Rectal smooth muscle tissue (tissue), 1 donor: ENCODE measurements around the gene C19orf38.
"Not testable (repeated sequence)": the region's sequence is repeated elsewhere in the genome, so short reads cannot be mapped to it uniquely, and the experiment has no call there.

Experiments
- H3K27ac ChIP-seq: one replicate; pipeline ENCODE4 v1.7.0; 2013; ENCODE audit warnings: low read depth, low read length, inconsistent platforms
- H3K27me3 ChIP-seq: one replicate; pipeline ENCODE4 v1.7.0; 2013; ENCODE audit warnings: low read length; ENCODE audit not compliant: control insufficient read depth, insufficient read depth
- H3K36me3 ChIP-seq: one replicate; pipeline ENCODE4 v1.7.0; 2013; ENCODE audit warnings: low read length; ENCODE audit not compliant: control insufficient read depth, insufficient read depth
- H3K4me1 ChIP-seq: one replicate; pipeline ENCODE4 v1.7.0; 2013; ENCODE audit warnings: low read length; ENCODE audit not compliant: control insufficient read depth, insufficient read depth
- H3K4me3 ChIP-seq: one replicate; pipeline ENCODE4 v1.7.0; 2013; ENCODE audit warnings: low read length
- H3K9ac ChIP-seq: one replicate; pipeline ENCODE4 v1.7.0; 2013; ENCODE audit warnings: low read length

C19orf38 gene

GRCh38 chr19:10862561-10863106 is 14.4 kb downstream of the C19orf38 start:
- no peaks in the 10 kb centered on the region for H3K27me3 ChIP-seq
- no peak overlapping the region for H3K4me3 ChIP-seq
- no peak overlapping the region for H3K9ac ChIP-seq

GRCh38 chr19:10863107-10863717 is 15.0 kb downstream of the C19orf38 start:
- no peaks in the 10 kb centered on the region for H3K27me3 ChIP-seq
- no peaks in the 10 kb centered on the region for H3K36me3 ChIP-seq
- H3K4me3 ChIP-seq: no peak overlapping the region
- no peak overlapping the region for H3K9ac ChIP-seq
- H3K27ac ChIP-seq: no peak overlapping the region
- H3K4me1 ChIP-seq: no peaks in the 10 kb centered on the region

More at GRCh38 chr19:10862561-10863106, 14.4 kb downstream of the C19orf38 start:
- Histone ChIP-seq H3K36me3 (no peaks in the 10 kb centered on the region), H3K27ac (no peak overlapping the region), H3K4me1 (no peaks in the 10 kb centered on the region)

- no peak overlapping the region for H3K9ac ChIP-seq
- H3K27ac ChIP-seq: no peak overlapping the region
- peak overlapping the region; percentile 49 for H3K4me3 ChIP-seq
These were observed 16.3 kb downstream of the C19orf38 start for GRCh38 chr19:10864538-10864899.

DNA sequence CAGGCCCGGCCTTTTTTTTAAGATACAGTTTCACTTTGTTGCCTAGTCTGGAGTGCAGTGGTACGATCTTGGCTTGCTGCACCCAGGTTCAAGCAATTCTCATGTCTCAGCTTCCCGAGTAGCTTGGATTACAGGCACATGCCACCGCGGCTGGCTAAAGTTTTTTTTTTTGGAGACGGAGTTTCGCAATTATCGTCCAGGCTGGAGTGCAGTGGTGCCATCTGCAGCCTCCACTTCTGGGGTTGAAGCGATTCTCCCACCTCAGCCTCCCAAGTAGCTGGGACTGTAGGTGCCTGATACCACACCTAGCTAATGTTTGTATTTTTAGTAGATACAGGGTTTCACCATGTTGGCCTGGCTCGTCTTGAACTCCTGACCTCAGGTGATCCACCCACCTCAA is 18.3 kb downstream of the C19orf38 start:
- Histone ChIP-seq H3K27ac (no peak overlapping the region), H3K36me3 (no peaks in the 10 kb centered on the region), H3K27me3 (no peaks in the 10 kb centered on the region), H3K4me3 (no peak overlapping the region), H3K4me1 (no peaks in the 10 kb centered on the region), H3K9ac (no peak overlapping the region)

More at GRCh38 chr19:10864538-10864899, 16.3 kb downstream of the C19orf38 start:
- Histone ChIP-seq H3K36me3 (no peaks in the 10 kb centered on the region), H3K4me1 (no peaks in the 10 kb centered on the region), H3K27me3 (no peaks in the 10 kb centered on the region)

DNA sequence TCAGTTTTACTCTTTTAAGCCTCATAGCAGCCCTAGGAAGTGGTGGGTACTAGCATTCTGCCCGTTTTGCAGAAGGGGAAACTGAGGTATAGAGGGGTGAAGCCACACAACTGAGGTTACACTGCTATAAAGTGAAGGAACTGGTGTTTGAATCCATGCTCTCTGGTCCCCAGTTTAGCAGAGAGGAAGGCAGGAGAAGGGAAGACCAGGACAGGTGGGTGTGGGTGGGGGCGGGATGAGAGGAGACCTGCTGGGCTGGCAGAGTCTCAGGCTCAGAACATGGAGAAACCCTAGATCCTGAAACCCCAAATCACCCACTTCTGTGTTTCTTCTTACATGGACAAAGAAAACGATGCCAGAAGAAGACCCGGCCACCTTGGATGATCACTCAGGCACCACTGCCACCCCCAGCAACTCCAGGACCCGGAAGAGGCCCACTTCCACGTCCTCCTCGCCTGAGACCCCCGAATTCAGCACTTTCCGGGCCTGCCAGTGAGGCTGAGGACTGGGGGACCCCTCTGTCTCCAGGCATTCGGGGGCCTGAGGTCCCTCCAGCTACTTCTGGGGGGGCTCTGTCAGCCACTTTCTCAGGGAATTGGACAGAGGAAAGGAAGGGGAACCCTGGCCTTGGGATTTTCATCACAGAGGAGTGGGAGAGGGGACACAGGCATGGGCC is 20.8 kb downstream of the C19orf38 start:
- Histone ChIP-seq H3K9ac (no peak overlapping the region), H3K27me3 (no peaks in the 10 kb centered on the region), H3K27ac (no peak overlapping the region), H3K36me3 (no peaks in the 10 kb centered on the region), H3K4me3 (no peak overlapping the region), H3K4me1 (no peaks in the 10 kb centered on the region)

- H3K4me1 ChIP-seq, H3K4me3 ChIP-seq, H3K36me3 ChIP-seq, H3K27me3 ChIP-seq, H3K27ac ChIP-seq, H3K9ac ChIP-seq: not testable (repeated sequence)
These were observed 21.7 kb downstream of the C19orf38 start for GRCh38 chr19:10869872-10870311.

- Histone ChIP-seq H3K4me3 (peak overlapping the region; percentile 92), H3K9ac (no peak overlapping the region), H3K27me3 (no peaks in the 10 kb centered on the region), H3K27ac (peak overlapping the region; percentile 87), H3K36me3 (no peaks in the 10 kb centered on the region), H3K4me1 (no peaks in the 10 kb centered on the region)
These were observed 22.3 kb downstream of the C19orf38 start for GRCh38 chr19:10870501-10870954.

- peak within 1 kb of the TSS; percentile 92 for H3K4me3 ChIP-seq
- H3K27ac ChIP-seq: peak within 1 kb of the TSS; percentile 87
- H3K36me3 ChIP-seq: no peaks in the 10 kb centered on the region
- H3K4me1 ChIP-seq: no peaks in the 10 kb centered on the region
- H3K9ac ChIP-seq: peak within 1 kb of the TSS; percentile 90
- no peaks in the 10 kb centered on the region for H3K27me3 ChIP-seq
These were observed 22.9 kb downstream of the C19orf38 start, which contains the start of gene CARM1 for GRCh38 chr19:10870955-10871603. CARM1 (plus strand) TSS chr19:10871553; CDS start chr19:10871703, 150 bp downstream.

GRCh38 chr19:10871711-10872545 is 23.7 kb downstream of the C19orf38 start:
- H3K27me3 ChIP-seq: no peaks in the 10 kb centered on the region
- peak overlapping the region; percentile 90 for H3K9ac ChIP-seq
- no peaks in the 10 kb centered on the region for H3K4me1 ChIP-seq
- peak overlapping the region; percentile 86 for H3K4me3 ChIP-seq
- H3K36me3 ChIP-seq: no peaks in the 10 kb centered on the region
- peak overlapping the region; percentile 66 for H3K27ac ChIP-seq

GRCh38 chr19:10872546-10873107 is 24.4 kb downstream of the C19orf38 start:
- Histone ChIP-seq H3K9ac (peak overlapping the region; percentile 90), H3K4me3 (peak overlapping the region; percentile 86), H3K27ac (peak overlapping the region; percentile 66), H3K36me3 (no peaks in the 10 kb centered on the region), H3K27me3 (no peaks in the 10 kb centered on the region), H3K4me1 (no peaks in the 10 kb centered on the region)

DNA sequence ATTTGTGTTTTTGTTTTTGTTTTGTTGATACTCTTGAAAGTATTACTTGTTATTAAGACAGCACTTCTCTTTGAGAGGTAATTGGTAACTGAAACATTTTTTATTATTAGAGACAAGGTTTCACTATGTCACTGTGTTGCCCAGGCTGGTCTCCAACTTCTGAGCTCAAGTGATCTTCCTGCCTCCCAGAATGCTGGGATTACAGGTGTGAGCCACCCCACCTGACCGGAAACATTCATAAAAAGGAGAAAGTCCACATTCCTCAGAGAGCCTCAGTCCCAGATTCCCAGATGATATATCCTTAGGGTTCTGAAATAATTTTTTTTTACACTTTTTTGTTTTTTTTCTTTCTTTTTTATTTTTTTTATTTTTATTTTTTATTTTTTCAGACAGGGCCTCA is 25.8 kb downstream of the C19orf38 start:
- H3K4me3 ChIP-seq: no peak overlapping the region
- no peak overlapping the region for H3K9ac ChIP-seq
- no peaks in the 10 kb centered on the region for H3K4me1 ChIP-seq
- no peaks in the 10 kb centered on the region for H3K27me3 ChIP-seq
- H3K27ac ChIP-seq: no peak overlapping the region
- no peaks in the 10 kb centered on the region for H3K36me3 ChIP-seq
